NCI-H2029 (cell line): ENCODE measurements around the gene ARHGAP26.

ENCODE experiments used
- DNase-seq: peaks from one replicate; lab custom pipeline; 2025; lab: John Stamatoyannopoulos, UW

The ARHGAP26 gene

GRCh38 chr5:142959683-142960657 lies 189.8 kb downstream of the ARHGAP26 start:
- no peak for DNase-seq

GRCh38 chr5:142961440-142962173 lies 191.4 kb downstream of the ARHGAP26 start:
- DNase-seq = no peak

DNA sequence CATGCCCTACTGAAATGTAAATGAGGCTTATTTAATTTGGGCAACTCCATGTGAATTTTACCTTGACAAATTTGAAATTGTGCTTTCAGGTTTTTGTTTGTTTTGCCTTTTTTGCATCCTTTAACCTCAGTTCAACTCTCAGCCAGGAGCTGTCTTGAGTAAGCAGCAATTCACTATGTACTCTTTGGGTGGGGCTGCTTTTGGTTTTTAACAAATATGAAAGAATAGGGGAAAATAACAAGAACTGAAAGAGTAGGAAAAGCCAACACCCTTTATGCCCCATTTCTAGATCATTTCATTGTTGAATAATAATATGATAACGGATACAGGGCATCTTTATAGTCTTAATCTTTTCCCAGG lies 192.0 kb downstream of the ARHGAP26 start:
- DNase-seq = no peak

DNA sequence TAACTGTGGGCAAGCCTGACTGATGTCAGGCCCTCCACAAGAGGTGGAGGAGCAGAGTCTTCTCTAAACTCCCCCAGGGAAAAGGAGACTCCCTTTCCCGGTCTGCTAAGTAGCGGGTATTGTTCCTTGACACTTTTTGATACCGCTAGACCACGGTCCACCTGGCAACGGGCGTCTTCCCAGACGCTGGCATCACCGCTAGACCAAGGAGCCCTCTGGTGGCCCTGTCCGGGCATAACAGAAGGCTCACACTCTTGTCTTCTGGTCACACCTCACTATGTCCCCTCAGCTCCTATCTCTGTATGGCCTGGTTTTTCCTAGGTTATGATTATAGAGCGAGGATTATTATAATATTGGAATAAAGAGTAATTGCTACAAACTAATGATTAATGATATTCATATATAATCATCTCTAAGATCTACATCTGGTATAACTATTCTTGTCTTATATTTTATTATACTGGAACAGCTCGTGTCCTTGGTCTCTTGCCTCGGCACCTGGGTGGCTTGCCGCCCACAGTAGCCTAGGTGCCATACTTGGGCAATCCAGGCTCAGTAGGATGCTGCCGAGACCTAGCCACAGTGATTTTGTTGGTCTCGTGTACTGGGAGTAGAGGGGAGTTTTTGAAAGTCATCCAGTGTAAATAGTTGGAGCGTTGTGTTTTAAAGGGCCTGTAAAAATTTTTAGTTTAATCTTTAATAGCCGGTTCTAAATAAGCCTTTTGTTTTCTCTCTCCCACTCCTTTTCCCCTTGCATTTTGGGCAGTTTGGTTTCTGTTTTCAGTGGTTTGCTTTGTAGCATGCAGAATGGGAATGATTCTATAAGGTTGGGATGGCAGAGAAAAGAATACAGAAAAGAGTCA lies 195.3 kb downstream of the ARHGAP26 start:
- DNase-seq = peak; percentile 27

GRCh38 chr5:142966121-142966420 lies 195.9 kb downstream of the ARHGAP26 start:
- peak; percentile 51 for DNase-seq

GRCh38 chr5:142969186-142969585 lies 199.0 kb downstream of the ARHGAP26 start:
- no peak for DNase-seq

GRCh38 chr5:142969624-142970439 lies 199.7 kb downstream of the ARHGAP26 start:
- no peak for DNase-seq

DNA sequence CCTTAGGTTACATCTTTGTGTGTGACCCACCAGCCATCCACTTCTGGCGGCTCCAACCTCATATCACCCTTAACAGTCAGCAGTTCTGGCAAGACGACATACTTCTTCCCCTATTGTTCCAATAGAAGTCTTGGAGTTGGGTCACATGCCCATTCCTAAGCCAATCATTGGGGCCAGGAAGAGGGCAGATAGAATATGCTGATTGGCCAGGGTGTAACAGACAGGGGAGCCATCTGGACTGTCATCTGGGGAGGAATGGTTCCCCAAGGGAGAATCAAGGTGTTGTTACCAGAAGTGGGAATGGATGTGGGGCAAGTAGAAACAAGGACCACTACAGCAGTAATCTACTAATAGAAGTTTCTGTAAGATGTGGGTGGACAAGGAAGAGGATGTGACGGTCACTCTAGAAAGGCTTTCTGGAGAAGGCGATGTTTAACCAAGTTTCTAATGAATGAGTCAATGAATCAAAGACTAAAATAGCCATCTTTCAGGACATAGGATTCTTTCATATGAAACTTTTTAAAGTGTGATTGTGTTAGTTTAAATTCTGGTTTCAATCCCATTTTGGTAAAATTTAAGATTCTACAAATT lies 200.4 kb downstream of the ARHGAP26 start:
- no peak for DNase-seq

DNA sequence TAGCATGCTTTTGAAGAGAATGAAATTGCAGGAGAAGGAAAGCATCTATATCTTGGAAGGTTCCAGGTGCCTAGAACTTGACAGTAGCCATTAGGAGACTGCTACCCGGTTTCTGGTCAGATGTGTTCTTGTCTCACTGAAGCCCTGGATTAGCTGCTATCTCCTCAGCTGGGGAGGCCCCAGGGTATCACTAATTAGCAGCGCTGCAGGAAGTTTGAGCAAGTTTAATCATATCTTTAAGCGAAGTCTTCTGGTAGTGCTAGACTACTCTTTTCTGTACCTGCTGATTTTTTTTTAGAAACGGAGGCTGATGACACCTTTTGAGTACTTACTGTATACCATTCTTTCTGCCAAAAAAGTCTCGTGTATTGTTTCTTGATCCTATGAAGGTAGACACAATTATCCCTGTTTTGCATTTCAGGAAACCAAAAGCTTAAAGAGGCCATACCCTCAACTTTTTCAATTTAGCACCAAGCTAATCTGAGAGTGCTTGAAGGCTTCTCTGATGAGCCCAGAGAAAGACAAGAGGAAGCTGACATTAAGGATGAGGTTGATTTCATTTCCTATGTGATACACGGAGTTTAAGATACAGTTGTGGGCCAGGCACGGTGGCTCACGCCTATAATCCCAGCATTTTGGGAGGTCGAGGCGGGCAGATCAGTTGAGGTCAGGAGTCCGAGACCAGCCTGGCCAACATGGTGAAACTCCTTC lies 201.3 kb downstream of the ARHGAP26 start:
- no peak for DNase-seq

DNA sequence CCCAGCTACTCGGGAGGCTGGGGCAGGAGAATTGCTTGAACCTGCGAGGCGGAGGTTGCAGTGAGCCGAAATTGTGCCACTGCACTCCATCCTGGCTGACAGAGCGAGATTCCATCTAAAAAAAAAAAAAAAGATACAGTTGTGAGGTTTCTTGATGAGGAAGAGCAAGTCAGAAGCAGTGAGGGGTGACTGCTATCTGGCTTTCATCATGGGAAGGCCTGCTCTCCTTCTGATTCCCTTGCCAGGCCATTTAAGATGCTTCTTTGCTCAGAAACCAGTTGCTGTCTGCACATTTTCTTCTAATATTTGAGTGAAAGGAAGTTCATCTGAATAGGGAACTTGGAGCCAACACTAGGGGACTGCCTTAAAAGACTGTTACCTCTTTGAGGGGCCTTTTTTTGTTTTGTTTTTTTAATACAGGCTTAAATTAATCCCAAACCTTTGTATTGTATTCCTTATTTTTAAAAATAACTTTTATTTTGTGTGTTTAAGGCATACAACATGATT lies 201.9 kb downstream of the ARHGAP26 start:
- DNase-seq = no peak

DNA sequence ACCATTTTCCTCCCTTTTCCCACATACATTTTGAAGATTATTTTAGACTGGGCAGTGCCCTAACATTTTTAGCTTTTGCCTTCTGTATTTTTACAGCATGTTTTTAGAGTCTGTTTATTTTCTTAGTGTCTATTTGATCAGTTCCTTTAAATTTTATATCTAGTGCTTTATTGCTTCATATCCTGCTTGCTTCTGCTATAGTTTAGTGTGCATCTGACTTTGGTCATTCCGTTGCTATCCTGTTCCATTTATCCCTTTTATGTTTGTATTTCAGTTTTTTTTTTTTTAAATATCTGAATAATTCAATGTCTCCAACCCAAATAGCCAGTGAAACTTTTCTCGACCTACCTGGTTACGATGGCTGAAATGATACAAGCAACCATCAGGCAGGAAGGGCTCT lies 203.8 kb downstream of the ARHGAP26 start:
- DNase-seq = no peak

DNA sequence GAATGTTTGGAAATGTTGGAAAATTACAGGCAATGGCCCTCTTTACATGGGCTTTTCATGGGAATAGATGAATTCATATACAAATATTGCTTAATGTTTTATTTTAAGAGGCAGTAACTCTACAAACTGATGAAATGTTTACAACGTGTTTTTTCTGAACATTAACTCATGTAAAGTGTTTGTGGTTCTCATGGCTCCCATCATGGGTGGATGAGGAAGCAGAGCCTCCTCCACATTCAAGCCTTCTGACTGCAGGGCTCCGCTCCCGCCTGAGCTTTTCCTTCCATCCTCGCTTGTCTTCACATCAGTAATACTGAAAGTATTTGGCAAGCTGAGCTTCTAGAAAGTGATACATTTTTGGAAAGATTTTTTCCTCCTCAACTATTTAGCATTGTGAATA lies 204.2 kb downstream of the ARHGAP26 start:
- no peak for DNase-seq

- no peak for DNase-seq
Observed at GRCh38 chr5:142976861-142977260, 206.7 kb downstream of the ARHGAP26 start.

- no peak for DNase-seq
Observed at GRCh38 chr5:142977363-142978051, 207.3 kb downstream of the ARHGAP26 start.

DNA sequence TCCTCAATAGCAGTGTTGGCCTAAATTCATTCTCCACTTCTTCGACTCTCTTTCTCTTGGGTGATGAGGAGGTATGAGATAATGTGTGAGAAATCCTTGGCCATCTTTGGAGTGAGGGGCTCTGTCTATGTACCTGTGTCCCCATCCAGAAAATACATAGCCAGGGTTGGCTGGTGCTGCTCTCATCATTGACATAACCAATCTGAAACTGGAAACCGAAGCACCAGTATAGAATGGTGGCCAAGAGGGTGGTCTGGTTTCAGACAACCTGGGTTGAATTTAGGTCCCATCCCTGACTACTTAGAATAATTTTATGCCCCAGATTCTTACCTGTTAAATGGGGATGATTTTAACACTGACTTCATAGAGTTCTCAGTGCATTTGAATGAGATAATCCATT lies 208.1 kb downstream of the ARHGAP26 start:
- DNase-seq = no peak

DNA sequence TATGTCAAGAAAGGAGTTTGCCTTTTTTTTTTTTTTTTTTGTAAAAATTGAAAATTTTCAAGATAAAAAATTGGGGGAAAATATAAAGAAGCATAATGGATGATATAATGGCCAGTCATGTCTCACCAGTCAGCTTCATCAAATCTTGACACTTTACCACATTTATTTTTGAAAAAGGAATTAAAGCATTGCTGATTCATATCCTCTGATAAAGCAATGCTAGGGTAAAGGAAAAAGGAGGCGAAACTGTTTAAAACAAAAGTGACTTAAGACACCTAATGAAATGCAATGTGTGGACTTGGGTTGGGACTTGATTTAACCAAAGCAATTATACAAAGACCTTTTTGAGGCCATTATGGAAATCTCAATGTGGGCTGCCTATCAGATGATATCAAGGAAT lies 208.5 kb downstream of the ARHGAP26 start:
- no peak for DNase-seq

DNA sequence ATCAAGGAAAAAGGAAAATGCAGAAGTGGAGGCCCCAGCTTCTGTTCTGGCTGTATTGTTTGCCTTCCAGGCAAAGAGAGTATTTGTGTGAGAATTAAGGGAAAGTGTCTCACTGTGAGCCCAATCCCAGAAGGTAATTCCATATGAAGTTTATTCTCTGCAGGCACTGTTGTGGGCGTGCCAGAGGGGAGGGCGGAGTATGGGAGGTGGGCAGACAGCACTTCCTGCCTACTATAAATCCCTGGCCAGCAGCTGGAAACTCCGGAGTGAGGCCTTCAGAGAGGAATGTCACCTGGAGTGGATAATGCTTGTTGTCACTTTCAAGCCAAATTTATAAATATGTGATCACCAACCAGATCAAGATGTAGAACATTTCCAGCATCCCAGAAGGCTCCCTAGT lies 209.5 kb downstream of the ARHGAP26 start:
- DNase-seq = no peak

DNA sequence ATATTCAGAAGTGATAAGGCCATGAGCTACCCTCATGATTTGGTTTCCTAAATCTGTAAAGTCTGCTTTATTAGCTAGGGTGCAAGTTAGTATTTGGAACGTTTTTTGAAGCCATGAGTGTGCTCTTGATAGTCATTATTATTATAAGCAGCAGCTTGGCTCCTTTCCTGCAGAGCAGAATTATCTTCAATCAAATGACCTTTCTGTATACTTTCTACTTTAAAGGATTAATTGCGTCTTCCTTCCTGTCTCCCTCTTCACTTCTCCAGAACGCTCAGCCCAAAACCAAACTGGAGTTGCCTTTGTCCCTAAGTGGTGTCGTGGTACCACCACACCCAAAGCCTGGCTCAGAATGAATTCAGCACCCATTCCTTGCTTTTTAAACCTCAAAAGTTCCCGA lies 211.3 kb downstream of the ARHGAP26 start:
- no peak for DNase-seq
